ENCODE data around the gene RO60.

DNA sequence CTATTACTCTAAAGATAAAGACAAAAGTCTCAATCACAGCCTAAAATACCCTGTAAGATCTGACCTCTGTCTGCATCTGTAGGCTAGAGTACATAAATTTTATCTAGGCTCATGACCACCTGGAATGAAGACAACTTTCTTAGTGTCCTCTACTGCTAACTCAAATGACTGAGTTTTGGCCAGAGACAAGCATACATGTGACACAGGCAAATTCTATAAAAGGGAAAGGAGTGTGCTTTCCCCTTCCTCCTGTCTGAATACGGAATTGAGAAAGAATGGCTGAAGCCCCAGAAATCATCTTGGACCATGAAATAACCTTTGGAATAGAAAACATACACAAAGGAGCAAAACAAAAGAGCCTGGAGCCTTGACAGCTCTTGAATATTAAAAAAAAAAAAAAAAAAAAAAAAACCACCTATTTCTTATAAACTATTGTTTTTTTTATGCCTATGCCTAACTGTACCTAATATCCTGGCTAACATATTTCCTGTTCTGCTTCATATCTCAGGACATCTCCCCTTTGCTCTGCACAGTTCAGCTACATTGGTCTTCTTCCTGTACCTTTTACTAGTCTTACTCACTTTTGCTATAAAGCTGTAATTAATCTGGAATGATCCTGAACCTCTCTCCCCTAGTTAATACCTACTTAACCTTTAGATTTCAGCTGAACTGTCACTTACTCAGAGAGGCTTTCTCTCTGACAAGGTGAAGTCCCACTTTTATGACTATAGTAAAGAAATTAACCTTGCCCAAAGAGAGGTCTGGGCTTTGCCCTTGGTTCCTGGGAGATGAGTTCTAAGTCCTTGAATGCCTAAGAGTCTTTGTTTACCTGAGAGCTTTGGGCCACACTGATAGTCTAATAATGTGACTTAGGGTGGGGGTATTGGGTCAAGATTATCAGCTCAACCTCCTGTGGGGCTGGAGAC, 16.4 kb upstream of the RO60 start:
- TF ChIP-seq, protein P1, sequence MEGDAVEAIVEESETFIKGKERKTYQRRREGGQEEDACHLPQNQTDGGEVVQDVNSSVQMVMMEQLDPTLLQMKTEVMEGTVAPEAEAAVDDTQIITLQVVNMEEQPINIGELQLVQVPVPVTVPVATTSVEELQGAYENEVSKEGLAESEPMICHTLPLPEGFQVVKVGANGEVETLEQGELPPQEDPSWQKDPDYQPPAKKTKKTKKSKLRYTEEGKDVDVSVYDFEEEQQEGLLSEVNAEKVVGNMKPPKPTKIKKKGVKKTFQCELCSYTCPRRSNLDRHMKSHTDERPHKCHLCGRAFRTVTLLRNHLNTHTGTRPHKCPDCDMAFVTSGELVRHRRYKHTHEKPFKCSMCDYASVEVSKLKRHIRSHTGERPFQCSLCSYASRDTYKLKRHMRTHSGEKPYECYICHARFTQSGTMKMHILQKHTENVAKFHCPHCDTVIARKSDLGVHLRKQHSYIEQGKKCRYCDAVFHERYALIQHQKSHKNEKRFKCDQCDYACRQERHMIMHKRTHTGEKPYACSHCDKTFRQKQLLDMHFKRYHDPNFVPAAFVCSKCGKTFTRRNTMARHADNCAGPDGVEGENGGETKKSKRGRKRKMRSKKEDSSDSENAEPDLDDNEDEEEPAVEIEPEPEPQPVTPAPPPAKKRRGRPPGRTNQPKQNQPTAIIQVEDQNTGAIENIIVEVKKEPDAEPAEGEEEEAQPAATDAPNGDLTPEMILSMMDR (IDR thresholded peaks at IDR 0.05; ENCODE audit: poor library complexity, severe bottlenecking): no peak
- no peak for TF ChIP-seq POLR2AphosphoS5 (IDR thresholded peaks at IDR 0.05)
- no peak for TF ChIP-seq EZH2 (IDR thresholded peaks at IDR 0.05; ENCODE audit: borderline replicate concordance, insufficient read depth, low read length, poor library complexity, severe bottlenecking)
